ENCODE data around the gene FASTK. TPM values are rescaled to one million over a fixed set of nuclear protein-coding genes. Genes with fewer than 3 reads are reported as not detected.
"Not testable (repeated sequence)": the region's sequence is repeated elsewhere in the genome, so short reads cannot be mapped to it uniquely, and the experiment has no call there.

Gene FASTK
- total RNA-seq, 1 donor, result 87.6 TPM

- Histone ChIP-seq H3K4me2 (ENCODE audit: insufficient read depth, low read length) (no peak overlapping the region), H3K4me1 (ENCODE audit: insufficient read depth, low read length) (peaks cover 12% of the 10 kb centered on the region), H3K9me3 (ENCODE audit: low read depth, low read length) (no peaks in the 10 kb centered on the region), H3K4me3 (ENCODE audit: insufficient read depth, low read length) (no peak overlapping the region), H3K79me2 (ENCODE audit: insufficient read depth, low read length) (no peaks in the 10 kb centered on the region), H2AFZ (ENCODE audit: low read length) (no peak overlapping the region), H3K27me3 (ENCODE audit: insufficient read depth, low read length) (no peaks in the 10 kb centered on the region), H4K20me1 (ENCODE audit: insufficient read depth, low read length) (peaks cover 6% of the 10 kb centered on the region), H3K36me3 (ENCODE audit: insufficient read depth, low read length) (no peaks in the 10 kb centered on the region), H3K27ac (ENCODE audit: low read depth, low read length) (no peak overlapping the region)
- peak; percentile 97 for DNase-seq (ENCODE audit: insufficient read length, low spot score, missing footprints)
- TF ChIP-seq CTCF (IDR thresholded peaks at IDR 0.05; ENCODE audit: extremely low read depth, low read depth, low read length), result no peak
Observed at GRCh38 chr7:151046603-151047573, 33.7 kb downstream of the FASTK start.

- Histone ChIP-seq H2AFZ (ENCODE audit: low read length) (no peak overlapping the region), H3K4me3 (ENCODE audit: insufficient read depth, low read length) (no peak overlapping the region), H3K36me3 (ENCODE audit: insufficient read depth, low read length) (no peaks in the 10 kb centered on the region), H3K9me3 (ENCODE audit: low read depth, low read length) (no peaks in the 10 kb centered on the region), H3K4me1 (ENCODE audit: insufficient read depth, low read length) (peaks cover 12% of the 10 kb centered on the region), H3K27me3 (ENCODE audit: insufficient read depth, low read length) (no peaks in the 10 kb centered on the region), H3K4me2 (ENCODE audit: insufficient read depth, low read length) (no peak overlapping the region), H3K27ac (ENCODE audit: low read depth, low read length) (no peak overlapping the region), H4K20me1 (ENCODE audit: insufficient read depth, low read length) (peaks cover 6% of the 10 kb centered on the region), H3K79me2 (ENCODE audit: insufficient read depth, low read length) (no peaks in the 10 kb centered on the region)
- no peak for DNase-seq (ENCODE audit: insufficient read length, low spot score, missing footprints)
- no peak for TF ChIP-seq CTCF (IDR thresholded peaks at IDR 0.05; ENCODE audit: extremely low read depth, low read depth, low read length)
Observed at GRCh38 chr7:151045967-151046366, 34.6 kb downstream of the FASTK start.

- TF ChIP-seq CTCF (IDR thresholded peaks at IDR 0.05; ENCODE audit: extremely low read depth, low read depth, low read length), result no peak
- Histone ChIP-seq H4K20me1 (ENCODE audit: insufficient read depth, low read length) (peaks cover 6% of the 10 kb centered on the region), H3K79me2 (ENCODE audit: insufficient read depth, low read length) (no peaks in the 10 kb centered on the region), H2AFZ (ENCODE audit: low read length) (no peak overlapping the region), H3K27me3 (ENCODE audit: insufficient read depth, low read length) (no peaks in the 10 kb centered on the region), H3K27ac (ENCODE audit: low read depth, low read length) (no peak overlapping the region), H3K36me3 (ENCODE audit: insufficient read depth, low read length) (no peaks in the 10 kb centered on the region), H3K4me3 (ENCODE audit: insufficient read depth, low read length) (no peak overlapping the region), H3K4me2 (ENCODE audit: insufficient read depth, low read length) (no peak overlapping the region), H3K9me3 (ENCODE audit: low read depth, low read length) (no peaks in the 10 kb centered on the region), H3K4me1 (ENCODE audit: insufficient read depth, low read length) (peaks cover 12% of the 10 kb centered on the region)
- peak; percentile 78 for DNase-seq (ENCODE audit: insufficient read length, low spot score, missing footprints)
Observed at GRCh38 chr7:151045262-151045661, 35.3 kb downstream of the FASTK start.

GRCh38 chr7:151043959-151044358 is 36.6 kb downstream of the FASTK start:
- no peaks in the 10 kb centered on the region for H3K27me3 ChIP-seq (ENCODE audit: insufficient read depth, low read length)
- H4K20me1 ChIP-seq (ENCODE audit: insufficient read depth, low read length), result peaks cover 6% of the 10 kb centered on the region
- H3K4me2 ChIP-seq (ENCODE audit: insufficient read depth, low read length), result no peak overlapping the region
- no peak for TF ChIP-seq CTCF (IDR thresholded peaks at IDR 0.05; ENCODE audit: extremely low read depth, low read depth, low read length)
- no peaks in the 10 kb centered on the region for H3K79me2 ChIP-seq (ENCODE audit: insufficient read depth, low read length)
- no peak overlapping the region for H3K4me3 ChIP-seq (ENCODE audit: insufficient read depth, low read length)
- no peaks in the 10 kb centered on the region for H3K9me3 ChIP-seq (ENCODE audit: low read depth, low read length)
- peak; percentile 76 for DNase-seq (ENCODE audit: insufficient read length, low spot score, missing footprints)
- no peak overlapping the region for H2AFZ ChIP-seq (ENCODE audit: low read length)
- no peaks in the 10 kb centered on the region for H3K36me3 ChIP-seq (ENCODE audit: insufficient read depth, low read length)
- peaks cover 23% of the 10 kb centered on the region for H3K4me1 ChIP-seq (ENCODE audit: insufficient read depth, low read length)
- no peak overlapping the region for H3K27ac ChIP-seq (ENCODE audit: low read depth, low read length)

- not testable (repeated sequence) for H3K9me3 ChIP-seq (ENCODE audit: low read depth, low read length); H3K27me3 ChIP-seq (ENCODE audit: insufficient read depth, low read length); H3K27ac ChIP-seq (ENCODE audit: low read depth, low read length); H3K4me3 ChIP-seq (ENCODE audit: insufficient read depth, low read length); H2AFZ ChIP-seq (ENCODE audit: low read length); H4K20me1 ChIP-seq (ENCODE audit: insufficient read depth, low read length); DNase-seq (ENCODE audit: insufficient read length, low spot score, missing footprints); H3K36me3 ChIP-seq (ENCODE audit: insufficient read depth, low read length); H3K4me2 ChIP-seq (ENCODE audit: insufficient read depth, low read length); H3K79me2 ChIP-seq (ENCODE audit: insufficient read depth, low read length)
- peaks cover 28% of the 10 kb centered on the region for H3K4me1 ChIP-seq (ENCODE audit: insufficient read depth, low read length)
Observed at GRCh38 chr7:151043449-151043848, 37.2 kb downstream of the FASTK start.
